NCI-H1092 (cell line): ENCODE data around the gene LRRC42.
A peak's percentile ranks its signal among the peaks of the same experiment; 100 is the strongest.
"Not testable (repeated sequence)": the region's sequence is repeated elsewhere in the genome, so short reads cannot be mapped to it uniquely, and the experiment has no call there.

Experiments
- DNase-seq: peaks from one replicate; lab custom pipeline; 2025; lab: John Stamatoyannopoulos, UW

The LRRC42 gene

GRCh38 chr1:53967409-53968124 lies 21.4 kb downstream of the LRRC42 start:
- no peak for DNase-seq

GRCh38 chr1:53968125-53968513 lies 22.0 kb downstream of the LRRC42 start:
- no peak for DNase-seq

- not testable (repeated sequence) for DNase-seq
Measured at GRCh38 chr1:53969323-53969722, 23.2 kb downstream of the LRRC42 start.

GRCh38 chr1:53971718-53972117 lies 25.6 kb downstream of the LRRC42 start:
- no peak for DNase-seq

GRCh38 chr1:53975861-53976260 lies 29.7 kb downstream of the LRRC42 start:
- no peak for DNase-seq

GRCh38 chr1:53979712-53980450 lies 33.7 kb downstream of the LRRC42 start:
- DNase-seq = no peak

- DNase-seq = no peak
Measured at GRCh38 chr1:53981220-53981619, 35.1 kb downstream of the LRRC42 start.

- no peak for DNase-seq
Measured at GRCh38 chr1:53982034-53982762, 36.0 kb downstream of the LRRC42 start.

- no peak for DNase-seq
Measured at GRCh38 chr1:53982763-53983104, 36.6 kb downstream of the LRRC42 start.

- DNase-seq = no peak
Measured at GRCh38 chr1:53984726-53985125, 38.6 kb downstream of the LRRC42 start.

GRCh38 chr1:53986458-53986857 lies 40.3 kb downstream of the LRRC42 start:
- no peak for DNase-seq

GRCh38 chr1:53987880-53988279 lies 41.7 kb downstream of the LRRC42 start:
- DNase-seq = no peak

GRCh38 chr1:53992085-53992874 lies 46.1 kb downstream of the LRRC42 start:
- DNase-seq = no peak

GRCh38 chr1:53994516-53994915 lies 48.4 kb downstream of the LRRC42 start:
- DNase-seq = not testable (repeated sequence)

GRCh38 chr1:53995683-53996082 lies 49.5 kb downstream of the LRRC42 start:
- no peak for DNase-seq

GRCh38 chr1:53998223-53998622 lies 52.1 kb downstream of the LRRC42 start:
- DNase-seq = no peak

GRCh38 chr1:53999920-54000319 lies 53.8 kb downstream of the LRRC42 start:
- DNase-seq = no peak

GRCh38 chr1:54001591-54001990 lies 55.4 kb downstream of the LRRC42 start:
- DNase-seq = peak; percentile 46

- DNase-seq = no peak
Measured at GRCh38 chr1:54002544-54003248, 56.5 kb downstream of the LRRC42 start.

- DNase-seq = no peak
Measured at GRCh38 chr1:54003249-54003646, 57.1 kb downstream of the LRRC42 start.

GRCh38 chr1:54003750-54004480 lies 57.8 kb downstream of the LRRC42 start:
- not testable (repeated sequence) for DNase-seq
